Neural progenitor cell (in vitro differentiated cells): ENCODE measurements around the gene MRTFB. TPM values are rescaled to one million over a fixed set of nuclear protein-coding genes. Genes with fewer than 3 reads are reported as not detected.

ENCODE experiments used
- DNase-seq: peaks from one replicate; pipeline ENCODE4 v3.0.0-alpha.2; 2016; ENCODE audit warnings: low spot score
- H2AFZ ChIP-seq: fragments of 200-600 bp; sonication (generic); replicated peaks from 2 replicates; pipeline ENCODE4 v1.6.1; 2016; ENCODE audit warnings: antibody characterized with exemption
- H3F3A ChIP-seq: fragments of 200-600 bp; sonication (generic); 2 replicates; pipeline ENCODE4 v1.6.1; 2016; ENCODE audit warnings: antibody characterized with exemption, low read depth
- H3K27ac ChIP-seq: fragments of 200-600 bp; sonication (generic); 2 replicates; pipeline ENCODE4 v1.5.1; 2016; ENCODE audit warnings: mild to moderate bottlenecking
- H3K27me3 ChIP-seq: fragments of 200-600 bp; sonication (generic); 2 replicates; pipeline ENCODE4 v1.6.1; 2016; ENCODE audit warnings: mild to moderate bottlenecking, moderate library complexity
- H3K36me3 ChIP-seq: fragments of 200-600 bp; sonication (generic); 2 replicates; pipeline ENCODE4 v1.5.1; 2016
- H3K4me1 ChIP-seq: fragments of 200-600 bp; sonication (generic); 2 replicates; pipeline ENCODE4 v1.6.1; 2016; ENCODE audit warnings: mixed run types
- H3K4me2 ChIP-seq: fragments of 200-600 bp; sonication (generic); 2 replicates; pipeline ENCODE4 v1.6.1; 2016
- H3K4me3 ChIP-seq: fragments of 200-600 bp; sonication (generic); 2 replicates; pipeline ENCODE4 v1.5.1; 2016
- H3K79me2 ChIP-seq: fragments of 200-600 bp; sonication (generic); 2 replicates; pipeline ENCODE4 v1.6.1; 2016; ENCODE audit warnings: low read depth
- H3K9ac ChIP-seq: fragments of 200-600 bp; sonication (generic); 2 replicates; pipeline ENCODE4 v1.6.1; 2016
- H3K9me3 ChIP-seq: fragments of 200-600 bp; sonication (generic); 2 replicates; pipeline ENCODE4 v1.5.1; 2016; ENCODE audit warnings: low read depth
- H4K20me1 ChIP-seq: fragments of 200-600 bp; sonication (generic); 2 replicates; pipeline ENCODE4 v1.6.1; 2016; ENCODE audit warnings: low read depth
- H3K27ac Mint-ChIP-seq: 3 replicates; pipeline ENCODE4 v1.8.0; 2021; ENCODE audit warnings: mixed read lengths
- H3K27me3 Mint-ChIP-seq: 2 replicates; pipeline ENCODE4 v1.8.0; 2022; ENCODE audit warnings: low read depth, mild to moderate bottlenecking, inconsistent platforms, moderate library complexity, mixed read lengths; ENCODE audit not compliant: insufficient read depth
- H3K36me3 Mint-ChIP-seq: 3 replicates; pipeline ENCODE4 v1.8.0; 2021; ENCODE audit warnings: mixed read lengths
- H3K4me1 Mint-ChIP-seq: 3 replicates; pipeline ENCODE4 v1.8.0; 2021; ENCODE audit warnings: mixed read lengths
- H3K4me3 Mint-ChIP-seq: 3 replicates; pipeline ENCODE4 v1.8.0; 2021; ENCODE audit warnings: mild to moderate bottlenecking, moderate library complexity, mixed read lengths
- H3K9me3 Mint-ChIP-seq: 3 replicates; pipeline ENCODE4 v1.8.0; 2020; ENCODE audit warnings: mixed read lengths
- CTCF ChIP-seq: fragments of 200-600 bp; sonication (generic); IDR thresholded peaks from 2 replicates; pipeline ENCODE4 v1.5.1; 2017; ENCODE audit warnings: antibody characterized with exemption, mild to moderate bottlenecking
- EZH2 ChIP-seq: fragments of 200-600 bp; sonication (generic); IDR thresholded peaks from 2 replicates; pipeline ENCODE4 v1.6.1; 2017; ENCODE audit warnings: antibody characterized with exemption, mild to moderate bottlenecking, moderate library complexity
- EZH2phosphoT487 ChIP-seq: fragments of 200-600 bp; sonication (generic); IDR thresholded peaks from 2 replicates; pipeline ENCODE4 v1.6.1; 2017; ENCODE audit warnings: antibody characterized with exemption
- total RNA-seq: library from RNA; depleted of rRNA; stranded (reverse); fragments of >200 nt; gene quantifications from 2 replicates; pipeline ENCODE4 v1.2.3, GENCODE V29; 2015; ENCODE audit warnings: low replicate concordance

Gene MRTFB
- total RNA-seq, 1 donor from 2014 or later, result 26.8 TPM

GRCh38 chr16:14285513-14286367, 214.6 kb downstream of the MRTFB start:
- Histone ChIP-seq H3K4me1 (peaks cover 7% of the 10 kb centered on the region), H3K36me3 (no peaks in the 10 kb centered on the region), H3K9me3 (no peaks in the 10 kb centered on the region), H3K27me3 (no peaks in the 10 kb centered on the region), H3F3A (peaks cover 23% of the 10 kb centered on the region), H2AFZ (peak overlapping the region; percentile 94), H3K4me2 (peak overlapping the region; percentile 77), H3K4me3 (peak overlapping the region; percentile 83), H3K79me2 (no peaks in the 10 kb centered on the region), H3K9ac (peak overlapping the region; percentile 29), H3K27ac (no peak overlapping the region), H4K20me1 (no peaks in the 10 kb centered on the region)
- Mint-ChIP-seq H3K4me1 (peaks cover 25% of the 10 kb centered on the region), H3K36me3 (no peaks in the 10 kb centered on the region), H3K27ac (peak overlapping the region; percentile 60), H3K9me3 (peaks cover 16% of the 10 kb centered on the region), H3K27me3 (peaks cover 25% of the 10 kb centered on the region), H3K4me3 (peak overlapping the region; percentile 96)
- DNase-seq, result peak; percentile 97
- TF ChIP-seq EZH2, result no peak
- TF ChIP-seq EZH2phosphoT487, result no peak
- no peak for TF ChIP-seq CTCF

- H3F3A ChIP-seq, result peaks cover 23% of the 10 kb centered on the region
- no peaks in the 10 kb centered on the region for H4K20me1 ChIP-seq
- no peaks in the 10 kb centered on the region for H3K27me3 ChIP-seq
- Mint-ChIP-seq H3K9me3 (peaks cover 16% of the 10 kb centered on the region), H3K27me3 (peaks cover 25% of the 10 kb centered on the region), H3K4me3 (peak overlapping the region; percentile 86), H3K4me1 (peaks cover 22% of the 10 kb centered on the region), H3K27ac (no peak overlapping the region), H3K36me3 (no peaks in the 10 kb centered on the region)
- peak; percentile 63 for DNase-seq
- H3K4me2 ChIP-seq, result peak overlapping the region; percentile 66
- no peaks in the 10 kb centered on the region for H3K36me3 ChIP-seq
- H3K27ac ChIP-seq, result no peak overlapping the region
- no peak overlapping the region for H3K9ac ChIP-seq
- no peak for TF ChIP-seq EZH2
- no peak for TF ChIP-seq CTCF
- TF ChIP-seq EZH2phosphoT487, result no peak
- peak overlapping the region; percentile 94 for H2AFZ ChIP-seq
- peaks cover 7% of the 10 kb centered on the region for H3K4me1 ChIP-seq
- H3K9me3 ChIP-seq, result no peaks in the 10 kb centered on the region
- H3K79me2 ChIP-seq, result no peaks in the 10 kb centered on the region
- peak overlapping the region; percentile 83 for H3K4me3 ChIP-seq
Measured at GRCh38 chr16:14286368-14287230, 215.5 kb downstream of the MRTFB start.

GRCh38 chr16:14289692-14290340, 218.7 kb downstream of the MRTFB start:
- Histone ChIP-seq H3K36me3 (no peaks in the 10 kb centered on the region), H2AFZ (no peak overlapping the region), H3K79me2 (no peaks in the 10 kb centered on the region), H3K4me2 (no peak overlapping the region), H3K9ac (no peak overlapping the region), H3K27me3 (no peaks in the 10 kb centered on the region), H3K9me3 (no peaks in the 10 kb centered on the region), H4K20me1 (no peaks in the 10 kb centered on the region), H3K4me3 (no peak overlapping the region), H3K4me1 (no peaks in the 10 kb centered on the region), H3K27ac (no peak overlapping the region), H3F3A (peaks cover 14% of the 10 kb centered on the region)
- peaks cover 16% of the 10 kb centered on the region for H3K9me3 Mint-ChIP-seq
- no peak overlapping the region for H3K27ac Mint-ChIP-seq
- DNase-seq, result peak; percentile 68
- no peaks in the 10 kb centered on the region for H3K36me3 Mint-ChIP-seq
- peaks cover 22% of the 10 kb centered on the region for H3K27me3 Mint-ChIP-seq
- H3K4me1 Mint-ChIP-seq, result peaks cover 6% of the 10 kb centered on the region
- no peak overlapping the region for H3K4me3 Mint-ChIP-seq
- TF ChIP-seq CTCF, result peak; percentile 69
- TF ChIP-seq EZH2phosphoT487, result no peak
